ENCODE results near the gene LRRC47. TPM values are rescaled to one million over a fixed set of nuclear protein-coding genes. Genes with fewer than 3 reads are reported as not detected.
A peak's percentile ranks its signal among the peaks of the same experiment; 100 is the strongest.

The LRRC47 gene
- total RNA-seq, 2 donors from 2014 or later, result 30.1 to 30.7 TPM

GRCh38 chr1:3788756-3789420 lies 7.4 kb downstream of the LRRC47 start:
- intact Hi-C loops (cut with DNase I), result no loop called here
- peak; percentile 68 for DNase-seq (ENCODE audit: low spot score)

GRCh38 chr1:3787745-3788605 lies 8.3 kb downstream of the LRRC47 start:
- no peak for DNase-seq (ENCODE audit: low spot score)
- intact Hi-C loops (cut with DNase I), result no loop called here

- intact Hi-C loops (cut with DNase I), result no loop called here
- DNase-seq (ENCODE audit: low spot score), result no peak
These were observed 9.0 kb downstream of the LRRC47 start for GRCh38 chr1:3787349-3787715.

GRCh38 chr1:3786468-3787348 lies 9.6 kb downstream of the LRRC47 start:
- intact Hi-C loops (cut with DNase I), result no loop called here
- DNase-seq (ENCODE audit: low spot score), result no peak

- DNase-seq (ENCODE audit: low spot score), result no peak
- intact Hi-C loops (cut with DNase I), result no loop called here
These were observed 10.7 kb downstream of the LRRC47 start for GRCh38 chr1:3785456-3786157.

- intact Hi-C loops (cut with DNase I), result no loop called here
- DNase-seq (ENCODE audit: low spot score), result no peak
These were observed 11.3 kb downstream of the LRRC47 start for GRCh38 chr1:3785045-3785444.

- DNase-seq (ENCODE audit: low spot score), result no peak
- intact Hi-C loops (cut with DNase I), result no loop called here
These were observed 12.4 kb downstream of the LRRC47 start for GRCh38 chr1:3783651-3784474.

- intact Hi-C loops (cut with DNase I), result no loop called here
- no peak for DNase-seq (ENCODE audit: low spot score)
These were observed 15.4 kb downstream of the LRRC47 start for GRCh38 chr1:3780901-3781300.

- intact Hi-C loops (cut with DNase I), result no loop called here
These were observed 16.3 kb downstream of the LRRC47 start for GRCh38 chr1:3779912-3780416.

GRCh38 chr1:3779265-3779911 lies 16.9 kb downstream of the LRRC47 start:
- DNase-seq (ENCODE audit: low spot score), result no peak
- intact Hi-C loops (cut with DNase I), result no loop called here

More at GRCh38 chr1:3779912-3780416, 16.3 kb downstream of the LRRC47 start:
- no peak for DNase-seq (ENCODE audit: low spot score)

- intact Hi-C loops (cut with DNase I), result no loop called here
- no peak for DNase-seq (ENCODE audit: low spot score)
These were observed 17.6 kb downstream of the LRRC47 start for GRCh38 chr1:3778590-3779264.

GRCh38 chr1:3777647-3778589 lies 18.4 kb downstream of the LRRC47 start:
- intact Hi-C loops (cut with DNase I), result no loop called here
- DNase-seq (ENCODE audit: low spot score), result no peak

- intact Hi-C loops (cut with DNase I), result no loop called here
- no peak for DNase-seq (ENCODE audit: low spot score)
These were observed 19.2 kb downstream of the LRRC47 start for GRCh38 chr1:3777078-3777547.

GRCh38 chr1:3776231-3776961 lies 19.9 kb downstream of the LRRC47 start:
- no peak for DNase-seq (ENCODE audit: low spot score)
- intact Hi-C loops (cut with DNase I), result no loop called here

- intact Hi-C loops (cut with DNase I), result no loop called here
- no peak for DNase-seq (ENCODE audit: low spot score)
These were observed 20.6 kb downstream of the LRRC47 start for GRCh38 chr1:3775490-3776230.
